Stimulated activated CD8-positive, alpha-beta memory T cell treated with anti-CD3 and anti-CD28 coated beads, Interleukin-2, amount 100 ng/mL, for 48 hours (primary cell): Measurements from ENCODE around the gene GPR25.
"Not testable (repeated sequence)": the region's sequence is repeated elsewhere in the genome, so short reads cannot be mapped to it uniquely, and the experiment has no call there.

ENCODE experiments used
- DNase-seq, 2 donors: peaks; one replicate each; pipeline ENCODE4 v3.0.0-alpha.2; 2020; ENCODE audit warnings: low read depth in 2 of 2

The GPR25 gene

DNA sequence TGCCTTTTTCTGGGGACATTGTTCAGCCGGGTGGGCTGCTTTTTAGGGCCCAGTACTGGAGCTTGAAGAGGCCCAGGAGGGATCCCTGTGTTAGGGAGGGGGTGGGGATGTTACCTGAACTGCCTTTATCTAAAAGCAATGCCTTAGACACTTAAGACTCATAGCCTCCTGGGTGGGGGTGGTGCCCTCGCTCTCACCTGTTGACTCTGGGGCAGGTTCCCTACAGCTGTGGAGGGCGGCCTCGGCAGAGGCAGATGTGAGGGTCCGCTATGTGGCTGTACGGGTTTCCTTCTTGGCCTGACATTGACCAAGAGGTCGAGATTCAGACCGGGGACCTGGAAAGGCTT lies 22.6 kb downstream of the GPR25 start:
- no peak for DNase-seq

- no peak for DNase-seq
These were observed 23.2 kb downstream of the GPR25 start for GRCh38 chr1:200895801-200896530.

DNA sequence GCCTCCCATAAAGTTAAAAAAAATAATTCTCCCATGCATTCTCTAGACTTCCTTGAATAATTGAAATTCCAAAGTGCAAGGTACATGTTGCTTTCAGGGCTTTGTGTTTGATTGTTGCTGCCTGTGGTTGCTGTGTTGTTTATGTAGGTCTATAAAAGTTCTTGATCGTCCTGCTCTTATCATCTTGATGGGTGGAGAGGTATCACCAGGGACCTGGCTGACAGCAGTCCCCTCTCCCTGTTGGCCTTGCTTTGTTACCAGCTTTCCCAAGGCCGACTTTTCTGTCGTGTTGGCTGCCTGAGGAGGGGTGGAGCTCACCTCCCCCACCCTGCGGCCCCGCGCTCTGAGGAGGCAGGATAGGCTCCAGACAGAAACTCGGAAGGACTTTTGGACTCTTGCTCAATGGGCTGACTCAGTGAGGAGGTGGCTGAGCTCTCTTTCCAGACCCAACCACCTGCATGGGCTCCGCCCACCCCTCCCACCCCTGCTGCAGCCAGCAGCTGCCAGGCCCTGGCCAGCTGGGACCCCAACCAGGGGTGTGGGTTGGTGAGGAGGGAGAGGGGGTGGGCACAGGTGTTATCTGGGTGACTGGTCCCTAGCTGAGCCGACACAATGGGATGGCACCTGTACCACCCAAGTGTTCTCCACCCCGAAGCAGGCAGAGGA lies 23.9 kb downstream of the GPR25 start:
- DNase-seq: no peak

- no peak for DNase-seq
These were observed 24.5 kb downstream of the GPR25 start for GRCh38 chr1:200897259-200897658.

DNA sequence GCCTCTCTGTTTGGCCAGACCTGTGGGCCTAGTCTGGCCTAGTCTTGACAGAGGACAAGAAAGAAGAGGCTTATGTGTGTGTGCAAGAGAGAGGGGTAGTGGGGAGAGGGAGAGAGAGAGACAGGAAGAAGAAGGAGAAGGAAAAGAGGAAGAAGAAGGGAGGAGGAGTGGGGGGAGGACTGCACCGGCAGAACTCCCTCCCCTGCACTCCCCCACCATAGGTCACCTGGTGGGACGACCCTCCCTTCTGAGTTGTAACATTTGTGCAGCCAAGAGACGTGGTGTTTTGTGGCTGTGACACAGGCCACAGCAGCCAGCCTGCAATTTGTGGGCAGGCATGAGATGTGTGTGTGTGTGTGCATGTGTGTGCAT lies 26.2 kb downstream of the GPR25 start:
- no peak for DNase-seq

DNA sequence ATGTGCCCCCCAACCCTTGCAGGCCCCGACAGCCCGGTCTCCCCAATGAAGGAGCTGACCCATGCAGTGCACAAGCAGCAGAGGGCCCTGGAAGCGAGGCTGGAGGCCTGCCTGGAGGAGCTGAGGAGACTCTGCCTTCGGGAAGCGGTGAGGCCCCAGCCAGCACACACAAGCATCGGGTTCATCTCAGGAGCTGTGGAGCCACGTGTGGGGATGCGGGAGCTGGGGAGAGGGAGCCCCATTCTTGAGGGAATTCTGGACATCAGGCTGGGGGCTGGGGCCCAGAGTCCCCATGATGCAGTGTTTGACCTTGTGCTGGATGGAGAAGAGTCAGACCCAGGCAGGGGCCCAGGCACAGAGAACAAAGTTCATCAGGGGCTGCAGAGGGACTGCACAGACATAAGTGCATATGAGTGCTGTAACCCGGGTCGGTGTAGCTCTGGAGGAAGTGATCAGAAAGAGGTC lies 26.7 kb downstream of the GPR25 start:
- no peak for DNase-seq

DNA sequence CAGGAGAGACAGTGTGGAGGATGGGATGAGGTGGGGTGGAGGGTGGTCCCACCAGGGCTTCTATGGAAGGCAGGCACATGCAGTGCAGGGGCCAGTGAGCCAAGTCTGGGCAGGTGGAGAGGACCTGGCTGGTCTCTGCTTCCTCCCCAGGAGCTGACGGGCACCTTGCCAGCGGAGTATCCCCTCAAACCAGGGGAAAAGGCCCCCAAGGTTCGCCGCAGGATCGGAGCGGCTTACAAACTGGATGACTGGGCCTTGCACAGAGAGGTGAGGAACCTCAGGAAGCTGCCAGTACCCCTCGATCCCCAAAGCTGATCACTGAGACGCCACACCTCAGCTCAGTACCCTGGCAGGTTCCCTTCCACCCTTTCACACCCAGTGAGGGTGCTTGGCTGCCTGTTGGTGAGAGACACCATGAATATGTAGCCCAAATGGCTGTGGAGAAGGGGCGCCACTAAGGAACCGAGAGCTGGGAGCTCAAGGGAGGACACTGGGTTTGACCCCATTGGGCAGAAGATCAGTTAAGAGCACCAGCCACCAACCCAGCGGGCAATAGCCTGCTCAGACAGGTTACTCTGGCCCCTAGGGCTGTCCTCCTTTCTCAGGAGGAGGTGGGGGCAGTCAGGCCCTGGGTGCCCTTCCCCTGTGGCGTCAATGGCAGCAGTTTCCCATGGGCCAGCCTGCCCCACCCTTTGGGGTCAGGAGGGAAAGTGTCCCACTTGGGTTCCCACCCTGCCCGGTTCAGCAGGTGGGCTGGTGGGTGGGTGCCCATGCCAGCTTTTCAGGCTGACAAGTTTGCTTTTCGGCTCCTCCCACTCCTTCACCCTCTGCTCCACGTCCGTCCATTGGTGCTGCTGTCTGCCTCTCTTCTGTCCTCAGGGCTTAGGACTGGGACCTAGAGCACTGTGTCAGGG lies 27.4 kb downstream of the GPR25 start:
- DNase-seq: no peak

- no peak for DNase-seq
These were observed 28.1 kb downstream of the GPR25 start for GRCh38 chr1:200900877-200901276.

- no peak for DNase-seq
These were observed 28.6 kb downstream of the GPR25 start for GRCh38 chr1:200901350-200901749.

DNA sequence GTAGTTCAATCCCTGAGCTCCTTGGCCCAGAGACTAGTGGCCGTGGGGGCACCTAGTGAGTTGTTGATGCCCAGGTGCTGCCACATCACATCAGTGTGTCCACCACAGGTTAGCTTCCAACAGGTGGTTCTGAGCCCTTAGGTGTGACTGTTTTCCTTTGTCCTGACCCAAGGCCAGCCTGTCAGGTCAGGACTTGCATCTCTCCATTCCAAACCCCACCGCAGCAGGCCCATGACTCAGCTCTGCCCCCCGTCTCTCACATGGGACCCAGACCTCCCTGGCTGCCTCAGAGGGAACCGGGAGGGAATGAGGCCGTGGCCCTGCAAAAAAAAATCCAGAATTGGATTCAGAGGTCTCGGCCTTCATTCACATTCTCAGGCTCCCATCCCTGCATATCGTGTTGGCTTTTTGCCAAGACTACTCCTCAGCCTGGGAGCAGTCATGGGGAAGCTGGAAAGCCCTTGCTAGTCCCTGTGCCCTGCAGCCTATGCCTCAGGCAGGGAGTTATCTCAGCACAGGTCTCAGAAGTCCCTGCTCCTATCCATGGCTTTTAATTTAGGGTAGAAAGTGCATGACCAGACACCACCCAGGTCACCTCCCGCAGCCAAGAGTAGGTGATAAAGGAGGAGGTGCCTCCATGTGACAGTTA lies 29.1 kb downstream of the GPR25 start:
- no peak for DNase-seq

DNA sequence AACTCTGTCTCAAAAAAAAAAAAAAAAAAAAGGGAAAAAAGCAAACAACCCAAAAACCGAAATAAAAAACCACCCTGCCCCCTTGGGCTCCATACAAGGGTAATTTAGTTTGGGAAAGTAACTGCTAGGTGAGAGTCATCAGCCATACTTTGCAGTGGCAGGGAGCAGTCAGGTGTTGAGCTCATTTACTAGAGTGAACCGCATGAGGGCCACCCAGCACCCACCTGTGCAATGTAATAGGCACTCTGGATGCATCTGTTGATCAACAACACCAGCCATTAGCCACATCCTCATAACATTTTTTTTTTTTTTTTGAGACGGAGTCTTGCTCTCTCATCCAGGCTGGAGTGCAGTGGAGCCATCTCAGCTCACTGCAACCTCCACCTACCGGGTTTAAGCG lies 31.0 kb downstream of the GPR25 start:
- DNase-seq: no peak

- DNase-seq: no peak
These were observed 32.0 kb downstream of the GPR25 start for GRCh38 chr1:200904772-200905171.

DNA sequence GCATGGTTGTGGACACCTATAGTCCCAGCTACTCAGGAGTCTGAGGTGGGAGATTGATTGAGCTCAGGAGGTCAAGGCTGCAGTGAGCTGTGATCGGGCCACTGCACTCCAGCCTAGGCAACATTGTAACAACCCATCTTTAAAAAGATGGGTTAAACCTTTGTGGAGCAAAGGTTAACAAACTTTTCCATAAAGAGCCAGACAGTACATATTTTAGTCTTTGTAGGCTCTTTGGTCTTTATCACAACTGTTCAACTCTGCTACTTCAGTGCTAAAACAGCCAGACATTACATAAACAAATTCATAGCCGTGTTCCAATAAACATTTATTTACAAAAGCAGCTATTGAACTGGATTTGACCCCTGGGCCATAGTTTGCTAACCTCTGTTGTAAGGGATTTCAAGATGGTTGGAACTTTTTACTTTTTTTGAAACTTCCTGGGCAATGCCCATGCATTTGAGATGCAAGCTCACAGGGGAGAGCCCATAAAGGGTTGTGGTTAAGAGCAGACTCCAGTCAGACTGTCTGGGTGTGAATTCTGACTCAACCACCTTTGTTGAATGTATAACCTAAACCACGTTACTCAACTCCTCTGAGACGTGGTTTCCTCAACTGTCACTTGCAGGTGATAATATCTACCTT lies 32.8 kb downstream of the GPR25 start:
- DNase-seq: no peak

DNA sequence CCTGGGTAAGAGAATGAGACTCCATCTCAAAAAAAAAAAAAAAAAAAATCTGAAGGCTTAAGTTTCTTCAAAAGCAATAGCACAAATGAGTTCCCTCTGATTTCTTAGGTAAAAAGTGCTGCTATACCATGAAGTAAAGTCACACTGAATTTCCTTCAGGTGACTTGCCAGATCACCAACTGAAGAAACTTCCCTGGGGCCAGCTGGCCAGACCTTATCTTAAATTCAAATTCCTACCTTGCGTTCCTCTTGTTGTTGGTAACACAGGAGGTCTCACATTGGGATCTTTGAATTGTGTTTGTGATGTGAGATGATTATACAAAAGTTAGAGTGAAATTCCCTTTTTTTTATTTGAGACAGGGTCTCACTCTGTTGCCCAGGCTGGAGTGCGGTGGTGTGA lies 33.7 kb downstream of the GPR25 start:
- DNase-seq: no peak

GRCh38 chr1:200907611-200908097 lies 34.9 kb downstream of the GPR25 start:
- DNase-seq: no peak

DNA sequence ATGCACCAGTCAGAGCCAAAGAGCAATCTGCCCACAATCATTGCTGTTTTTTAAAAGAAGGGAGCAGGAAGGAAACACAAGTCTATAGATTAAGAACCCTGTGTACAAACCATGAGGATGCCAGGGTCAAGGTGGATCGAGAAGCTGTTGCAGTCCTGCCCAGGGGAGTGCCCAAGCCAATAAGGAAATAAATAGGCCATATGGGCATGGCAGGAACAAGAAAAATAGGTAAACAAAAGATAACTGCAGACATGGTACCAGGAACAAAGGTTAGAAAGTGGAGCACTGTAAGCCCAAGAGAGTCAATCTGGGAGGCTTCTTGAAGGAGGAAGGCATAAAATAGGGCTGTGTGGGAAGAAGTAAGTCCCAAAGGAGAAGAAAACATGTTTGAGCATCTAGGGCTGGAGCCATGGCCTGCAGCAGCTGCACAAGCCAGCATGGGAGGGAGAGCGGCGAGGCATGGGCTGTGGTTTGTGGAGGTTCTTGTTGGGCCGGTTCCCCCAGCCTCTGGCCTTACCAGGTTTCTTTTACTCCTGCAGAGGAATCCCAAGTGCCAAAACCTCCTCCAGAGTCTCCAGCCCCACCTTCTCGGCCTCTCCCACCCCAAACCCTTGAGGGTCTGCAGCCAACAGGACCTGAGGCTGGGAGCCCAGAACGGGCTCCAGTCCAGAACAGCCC lies 35.5 kb downstream of the GPR25 start:
- DNase-seq: no peak

GRCh38 chr1:200909071-200909470 lies 36.3 kb downstream of the GPR25 start:
- no peak for DNase-seq

DNA sequence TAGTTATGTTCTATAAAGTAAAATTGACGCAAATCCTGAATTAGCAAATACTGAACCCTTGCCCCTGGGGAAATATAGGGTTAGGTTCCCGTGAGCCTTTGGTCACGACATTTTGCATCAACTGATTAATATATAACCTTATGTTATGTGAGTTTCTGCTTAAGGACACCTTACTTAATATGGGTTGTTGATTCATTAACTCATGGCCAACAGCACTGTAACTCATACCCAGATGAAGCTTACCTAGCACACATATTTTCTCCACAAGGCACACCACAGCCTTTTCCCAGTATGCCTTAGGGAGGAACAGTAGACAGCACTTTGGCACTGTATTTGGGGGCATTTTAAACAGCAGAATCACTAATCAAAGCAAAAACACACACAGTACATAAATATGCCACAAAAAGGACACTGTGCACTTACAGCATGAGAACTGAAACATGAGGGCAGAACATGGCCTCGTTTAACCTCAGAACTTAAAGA lies 37.0 kb downstream of the GPR25 start:
- no peak for DNase-seq

DNA sequence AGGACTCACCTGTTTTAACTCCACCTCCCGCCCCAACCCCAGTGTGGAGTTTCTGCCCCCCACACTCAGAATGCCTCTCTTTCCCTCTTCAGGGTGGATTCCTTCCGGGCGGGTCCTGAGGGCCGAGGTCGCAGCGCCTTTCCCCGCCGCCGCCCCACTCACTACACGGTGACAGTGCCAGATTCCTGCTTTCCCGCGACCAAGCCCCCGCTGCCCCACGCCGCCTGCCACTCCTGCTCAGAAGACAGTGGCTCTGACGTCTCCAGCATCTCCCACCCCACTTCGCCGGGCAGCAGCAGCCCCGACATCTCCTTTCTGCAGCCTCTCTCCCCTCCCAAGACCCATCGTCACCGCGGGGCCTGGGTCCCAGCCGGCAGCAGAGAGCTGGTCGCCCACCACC lies 38.6 kb downstream of the GPR25 start:
- DNase-seq: no peak

DNA sequence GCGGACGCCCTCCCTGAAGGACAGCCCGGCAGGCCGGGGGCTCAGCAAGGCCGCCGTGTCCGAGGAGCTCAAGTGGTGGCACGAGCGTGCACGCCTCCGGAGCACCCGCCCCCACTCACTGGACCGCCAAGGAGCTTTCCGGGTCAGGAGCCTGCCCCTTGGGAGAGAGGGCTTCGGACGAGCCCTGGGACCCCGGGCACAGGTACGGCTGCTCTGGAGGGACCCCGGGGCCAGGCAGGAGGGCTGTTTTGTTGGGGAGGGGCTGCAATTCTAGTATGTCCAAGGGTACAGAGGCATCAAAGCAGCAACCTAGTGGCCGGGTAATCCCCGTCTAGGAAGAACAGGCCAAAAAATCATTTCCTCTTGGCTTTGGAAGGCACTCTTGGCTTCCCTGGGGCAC lies 39.2 kb downstream of the GPR25 start:
- not testable (repeated sequence) for DNase-seq
